Psoas muscle (tissue), 8 donors: ENCODE data around the gene NYAP2. TPM values are rescaled to one million over a fixed set of nuclear protein-coding genes. Genes with fewer than 3 reads are reported as not detected.

Source experiments
- ATAC-seq, 4 donors: fragments of 200-7000 bp; cut with Tn5 transposase; one replicate each; pipeline ENCODE4 v1.9.1; 2020; ENCODE audit warnings: moderate library complexity in 3 of 4, mild to moderate bottlenecking in 2 of 4
- DNase-seq, 2 donors: peaks; one replicate each; pipeline ENCODE4 v3.0.0-alpha.2; 2020
- H3K27ac ChIP-seq: fragments of 200-600 bp; one replicate; pipeline ENCODE4 v1.8.0; 2022
- H3K27me3 ChIP-seq, 3 donors: fragments of 200-600 bp in 1 of 3; one replicate each; pipeline versions ENCODE4 v1.6.1 to v1.8.0; 2013 to 2022; ENCODE audit warnings: low read length in 2 of 3, mild to moderate bottlenecking in 2 of 3, moderate library complexity in 1 of 3; ENCODE audit not compliant: insufficient read depth in 3 of 3
- H3K36me3 ChIP-seq, 2 donors: fragments of 200-600 bp in 1 of 2; one replicate each; pipeline versions ENCODE4 v1.6.1 to v1.8.0; 2013 to 2022; ENCODE audit warnings: low read depth in 1 of 2, mild to moderate bottlenecking in 1 of 2, moderate library complexity in 1 of 2; ENCODE audit not compliant: insufficient read depth in 1 of 2
- H3K4me1 ChIP-seq: fragments of 200-600 bp; one replicate; pipeline ENCODE4 v1.8.0; 2022
- H3K4me3 ChIP-seq: fragments of 200-600 bp; one replicate; pipeline ENCODE4 v1.8.0; 2022; ENCODE audit warnings: mild to moderate bottlenecking
- H3K9me3 ChIP-seq: fragments of 200-600 bp; one replicate; pipeline ENCODE4 v1.8.0; 2022
- WGBS, 3 donors: extraction: QIAGEN DNeasy Blood & Tissue Kit; methylation state at CpG; one replicate each; pipeline versions ENCODE4 v1.1.6 to v1.1.7; 2013; 5-methylcytosine and 5-hydroxymethylcytosine counted together
- intact Hi-C, 2 donors: fragments of 100-400 bp; cut with DNase I; formaldehyde crosslinking; loops; one replicate each; pipeline versions ENCODE4 v1.11.0 to v1.14.2; 2022
- polyA plus RNA-seq, 3 donors: library from polyadenylated mRNA; stranded (reverse); fragments of 200-250 nt; gene quantifications; one replicate each; pipeline ENCODE4 v1.2.3, GENCODE V29; 2013
- total RNA-seq, 4 donors: library from RNA; stranded (reverse); fragmentation: NEBNext Ultra II Directional in 2 of 4; extraction: Animal tissue kit (Norgen Biotek cat#: 25700) in 2 of 4; gene quantifications; one replicate each; pipeline versions ENCODE4 v1.2.1 to v1.2.4, GENCODE V29; 2021 to 2023
- TF ChIP-seq, protein P1 (sequence below): fragments of 200-600 bp; IDR thresholded peaks from one replicate; pipeline ENCODE4 v1.8.0; 2022; ENCODE audit warnings: antibody characterized with exemption
- donor health status: healthy with polysubstance abuse.
- donor health status: DM: no; HTN: no; CAD: no; lungs with moderate emphysema.
- donor health status: Bipolar disorder and iron deficiency.
- donor health status: healthy.
- donor health status: DM: yes; HTN: yes; CAD: no.
- donor health status: DM: no; HTN: no; CAD: no.
- donor health status: DM: no; HTN: no; CAD: no.
- donor health status: DM: yes; HTN: yes; CAD: no.

The NYAP2 gene
- total and polyA plus RNA-seq, 7 donors: 0.03 to 5.0 (median 0.90) TPM

DNA sequence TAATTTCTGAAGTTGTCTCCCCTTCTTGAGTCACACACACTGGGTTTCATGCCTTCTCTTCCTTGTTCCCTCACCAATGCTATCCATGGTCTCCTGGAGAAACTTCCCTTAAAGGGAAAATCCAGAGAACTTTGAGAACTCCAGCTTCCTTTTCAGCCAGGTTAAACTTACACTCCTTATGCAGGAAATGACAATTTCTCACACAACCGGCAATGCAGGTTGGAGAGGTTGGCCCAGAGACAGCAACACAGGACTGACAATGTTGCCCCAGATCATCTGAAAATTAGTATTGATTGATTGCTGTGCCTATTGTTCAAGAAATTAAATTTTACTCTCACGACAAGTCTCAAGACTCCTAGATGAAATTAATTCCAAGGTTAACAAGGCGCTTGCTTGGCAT, 292.2 kb downstream of the NYAP2 start:
- H3K4me1 ChIP-seq: no peaks in the 10 kb centered on the region
- ATAC-seq (no peak), DNase-seq (no peak)
- 87 to 91% (median 87%) methylated on average over 3 of the region's 3 CpGs for WGBS, 3 donors
- H3K27me3 ChIP-seq: no peaks in the 10 kb centered on the region
- H3K27ac ChIP-seq: no peak overlapping the region
- TF ChIP-seq, protein P1, sequence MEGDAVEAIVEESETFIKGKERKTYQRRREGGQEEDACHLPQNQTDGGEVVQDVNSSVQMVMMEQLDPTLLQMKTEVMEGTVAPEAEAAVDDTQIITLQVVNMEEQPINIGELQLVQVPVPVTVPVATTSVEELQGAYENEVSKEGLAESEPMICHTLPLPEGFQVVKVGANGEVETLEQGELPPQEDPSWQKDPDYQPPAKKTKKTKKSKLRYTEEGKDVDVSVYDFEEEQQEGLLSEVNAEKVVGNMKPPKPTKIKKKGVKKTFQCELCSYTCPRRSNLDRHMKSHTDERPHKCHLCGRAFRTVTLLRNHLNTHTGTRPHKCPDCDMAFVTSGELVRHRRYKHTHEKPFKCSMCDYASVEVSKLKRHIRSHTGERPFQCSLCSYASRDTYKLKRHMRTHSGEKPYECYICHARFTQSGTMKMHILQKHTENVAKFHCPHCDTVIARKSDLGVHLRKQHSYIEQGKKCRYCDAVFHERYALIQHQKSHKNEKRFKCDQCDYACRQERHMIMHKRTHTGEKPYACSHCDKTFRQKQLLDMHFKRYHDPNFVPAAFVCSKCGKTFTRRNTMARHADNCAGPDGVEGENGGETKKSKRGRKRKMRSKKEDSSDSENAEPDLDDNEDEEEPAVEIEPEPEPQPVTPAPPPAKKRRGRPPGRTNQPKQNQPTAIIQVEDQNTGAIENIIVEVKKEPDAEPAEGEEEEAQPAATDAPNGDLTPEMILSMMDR: no peak
- intact Hi-C loops: no loop called here
- H3K9me3 ChIP-seq: no peaks in the 10 kb centered on the region
- H3K36me3 ChIP-seq: no peaks in the 10 kb centered on the region
- H3K4me3 ChIP-seq: no peak overlapping the region

- H3K4me1 ChIP-seq: no peaks in the 10 kb centered on the region
- 76 to 79% (median 79%) methylated on average over 5 of the region's 5 CpGs for WGBS, 3 donors
- H3K9me3 ChIP-seq: no peaks in the 10 kb centered on the region
- TF ChIP-seq, protein P1: no peak
- H3K27ac ChIP-seq: no peak overlapping the region
- intact Hi-C loops: no loop called here
- DNase-seq (no peak), ATAC-seq (no peak)
- no peak overlapping the region for H3K4me3 ChIP-seq
- H3K27me3 ChIP-seq: no peaks in the 10 kb centered on the region
- no peaks in the 10 kb centered on the region for H3K36me3 ChIP-seq
Observed at GRCh38 chr2:225693259-225693658, 293.7 kb downstream of the NYAP2 start.

- TF ChIP-seq, protein P1: no peak
- Histone ChIP-seq H3K4me1 (no peaks in the 10 kb centered on the region), H3K27me3 (no peaks in the 10 kb centered on the region), H3K4me3 (no peak overlapping the region), H3K36me3 (no peaks in the 10 kb centered on the region), H3K9me3 (no peaks in the 10 kb centered on the region), H3K27ac (no peak overlapping the region)
- DNase-seq: no peak
- intact Hi-C loops: no loop called here
- no peak for ATAC-seq
Observed at GRCh38 chr2:225694664-225695063, 295.2 kb downstream of the NYAP2 start.

DNA sequence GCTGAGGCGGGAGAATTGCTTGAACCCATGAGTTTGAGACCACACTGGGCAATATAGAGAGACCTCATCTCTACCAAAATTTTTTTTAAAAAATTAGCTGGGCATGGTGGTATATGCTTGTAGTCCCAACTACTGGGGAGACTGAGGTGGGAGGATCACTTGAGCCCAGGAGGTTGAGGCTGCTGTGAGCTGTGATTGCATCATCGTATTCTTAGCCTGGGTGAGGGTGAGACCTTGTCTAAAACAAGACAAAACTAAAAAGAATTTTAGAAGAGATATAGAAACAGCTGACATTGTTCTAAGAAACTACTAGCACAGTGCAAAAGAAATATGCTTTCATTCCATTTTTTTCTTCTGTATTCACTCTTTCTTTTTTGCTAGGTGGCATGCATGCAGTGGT, 298.4 kb downstream of the NYAP2 start:
- no peak overlapping the region for H3K4me3 ChIP-seq
- H3K27me3 ChIP-seq: no peaks in the 10 kb centered on the region
- DNase-seq (no peak), ATAC-seq (no peak)
- WGBS, 3 donors: 86 to 96% (median 96%) methylated on average over 2 of the region's 2 CpGs
- no peak overlapping the region for H3K27ac ChIP-seq
- no peaks in the 10 kb centered on the region for H3K4me1 ChIP-seq
- TF ChIP-seq, protein P1: no peak
- intact Hi-C loops: no loop called here
- no peaks in the 10 kb centered on the region for H3K9me3 ChIP-seq
- H3K36me3 ChIP-seq: no peaks in the 10 kb centered on the region
